Subcutaneous adipose tissue (tissue), 4 donors: ENCODE data around the gene DUSP3. TPM values are rescaled to one million over a fixed set of nuclear protein-coding genes. Genes with fewer than 3 reads are reported as not detected.

Experiments used
- total RNA-seq, 4 donors: library from RNA; depleted of rRNA; stranded (reverse); fragments of >200 nt; gene quantifications; one replicate each; pipeline ENCODE4 v1.1.0, GENCODE V29; 2016
- TF ChIP-seq, protein P1 (sequence below): fragments of 450-650 bp; IDR thresholded peaks from one replicate; pipeline ENCODE4 v1.5.1; 2016; ENCODE audit warnings: low read depth, mild to moderate bottlenecking, control low read depth, antibody characterized with exemption, moderate library complexity

The DUSP3 gene
- total RNA-seq, 4 donors from 2014 or later: 55.4 to 86.4 (median 60.2) TPM

DNA sequence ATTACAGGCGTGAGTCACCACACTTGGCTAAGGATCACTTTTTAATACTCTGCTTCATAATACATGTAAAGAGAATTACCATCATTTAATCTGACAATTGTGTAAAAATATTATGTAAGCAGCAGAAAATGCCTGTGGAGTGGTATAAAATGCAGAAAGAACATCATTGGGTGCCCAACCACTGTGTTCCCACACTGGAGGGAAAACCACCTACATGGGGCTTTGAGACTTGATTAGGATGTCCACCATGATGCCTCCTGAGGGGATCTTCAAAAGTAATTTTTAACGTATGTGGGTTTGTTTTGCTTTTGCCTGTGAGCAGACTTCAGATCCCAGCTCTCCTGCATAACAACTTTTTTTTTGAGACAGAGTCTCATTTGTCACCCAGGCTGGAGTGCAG lies 20.3 kb upstream of the DUSP3 start:
- TF ChIP-seq, protein P1, sequence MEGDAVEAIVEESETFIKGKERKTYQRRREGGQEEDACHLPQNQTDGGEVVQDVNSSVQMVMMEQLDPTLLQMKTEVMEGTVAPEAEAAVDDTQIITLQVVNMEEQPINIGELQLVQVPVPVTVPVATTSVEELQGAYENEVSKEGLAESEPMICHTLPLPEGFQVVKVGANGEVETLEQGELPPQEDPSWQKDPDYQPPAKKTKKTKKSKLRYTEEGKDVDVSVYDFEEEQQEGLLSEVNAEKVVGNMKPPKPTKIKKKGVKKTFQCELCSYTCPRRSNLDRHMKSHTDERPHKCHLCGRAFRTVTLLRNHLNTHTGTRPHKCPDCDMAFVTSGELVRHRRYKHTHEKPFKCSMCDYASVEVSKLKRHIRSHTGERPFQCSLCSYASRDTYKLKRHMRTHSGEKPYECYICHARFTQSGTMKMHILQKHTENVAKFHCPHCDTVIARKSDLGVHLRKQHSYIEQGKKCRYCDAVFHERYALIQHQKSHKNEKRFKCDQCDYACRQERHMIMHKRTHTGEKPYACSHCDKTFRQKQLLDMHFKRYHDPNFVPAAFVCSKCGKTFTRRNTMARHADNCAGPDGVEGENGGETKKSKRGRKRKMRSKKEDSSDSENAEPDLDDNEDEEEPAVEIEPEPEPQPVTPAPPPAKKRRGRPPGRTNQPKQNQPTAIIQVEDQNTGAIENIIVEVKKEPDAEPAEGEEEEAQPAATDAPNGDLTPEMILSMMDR: no peak

DNA sequence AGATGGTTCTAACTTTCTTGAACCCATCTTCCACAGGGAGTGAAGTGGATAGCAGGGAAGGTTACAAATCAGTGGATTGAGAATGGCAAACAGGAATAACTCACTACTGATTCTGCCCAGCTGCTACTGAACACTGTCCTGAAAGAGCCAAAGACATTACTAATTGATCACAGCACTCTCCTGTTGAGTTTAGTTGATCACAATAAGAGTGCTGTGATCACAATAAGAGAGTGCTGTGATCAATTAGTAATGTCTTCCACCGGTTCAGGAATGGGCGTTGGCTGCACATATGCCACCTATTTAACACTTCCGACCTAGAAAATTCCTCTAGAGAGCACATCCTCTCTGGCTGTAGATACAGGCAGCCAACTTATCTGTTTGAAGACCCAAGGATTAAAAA lies 12.8 kb upstream of the DUSP3 start:
- TF ChIP-seq, protein P1: no peak

DNA sequence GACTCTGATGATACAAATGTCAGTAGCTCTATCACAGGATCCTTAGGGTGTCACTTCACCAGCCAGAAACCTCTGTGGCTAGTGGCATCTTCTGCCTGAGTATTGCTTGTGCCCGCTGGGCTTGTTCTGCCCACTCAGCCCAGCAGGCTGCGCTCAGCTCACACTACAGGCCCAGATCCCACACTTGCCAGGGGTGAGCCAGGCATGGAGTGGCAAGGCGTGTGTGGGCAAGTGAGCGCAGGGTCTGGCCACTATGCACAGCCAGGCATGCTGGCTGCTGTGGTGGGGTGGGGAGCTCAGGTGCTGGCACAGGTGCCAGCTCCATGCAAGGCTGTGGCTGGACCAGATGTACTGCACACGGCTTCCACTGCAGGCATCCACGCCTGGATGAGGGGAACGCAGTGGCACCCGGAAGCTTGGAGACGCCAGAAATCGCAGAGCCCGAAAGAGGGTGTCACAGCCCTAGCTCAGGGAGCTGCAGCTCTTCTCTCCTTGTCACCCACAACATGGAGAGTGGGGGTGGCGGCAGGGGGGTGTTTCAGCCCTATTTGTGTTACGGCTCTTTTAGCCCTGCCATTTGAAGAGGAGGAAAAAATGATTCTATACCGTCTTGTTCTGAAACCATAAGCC lies 11.6 kb upstream of the DUSP3 start:
- TF ChIP-seq, protein P1: no peak

DNA sequence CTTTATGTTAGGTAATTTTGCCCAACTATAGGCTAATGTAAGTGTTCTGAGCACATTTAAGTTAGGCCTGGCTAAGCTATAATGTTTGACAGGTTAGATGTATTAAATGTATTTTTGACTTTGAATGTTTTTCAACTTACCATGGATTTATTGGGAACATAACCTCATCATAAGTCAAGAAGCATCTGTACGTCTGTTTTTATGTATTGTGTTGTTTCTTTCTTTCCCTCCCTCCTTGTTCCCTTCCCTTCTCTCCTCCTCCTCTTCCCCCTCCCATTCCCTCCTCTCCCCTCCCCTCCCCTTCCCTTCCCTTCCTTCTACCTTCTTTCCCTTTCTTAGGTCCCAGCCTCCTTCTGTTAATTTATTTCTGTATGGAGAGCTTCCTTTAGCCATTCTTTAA lies 10.7 kb upstream of the DUSP3 start:
- TF ChIP-seq, protein P1: no peak

DNA sequence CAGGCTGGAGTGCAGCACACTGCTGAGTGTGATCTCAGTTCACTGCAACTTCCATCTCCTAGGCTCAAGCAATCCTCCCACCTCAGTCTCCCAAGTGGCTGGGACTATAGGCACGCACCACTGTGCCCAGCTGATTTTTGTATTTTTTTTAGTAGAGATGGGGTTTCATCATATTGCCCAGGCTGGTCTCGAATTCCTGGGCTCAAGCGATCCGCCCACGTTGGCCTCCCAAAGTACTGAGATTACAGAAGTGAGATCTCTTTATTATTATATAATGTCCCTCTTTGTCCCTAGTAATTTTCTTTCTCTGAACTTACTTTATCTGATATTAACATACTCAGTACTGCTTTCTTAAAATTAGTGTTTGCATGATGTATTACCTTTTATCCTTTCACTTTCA lies 9.8 kb upstream of the DUSP3 start:
- TF ChIP-seq, protein P1: no peak

DNA sequence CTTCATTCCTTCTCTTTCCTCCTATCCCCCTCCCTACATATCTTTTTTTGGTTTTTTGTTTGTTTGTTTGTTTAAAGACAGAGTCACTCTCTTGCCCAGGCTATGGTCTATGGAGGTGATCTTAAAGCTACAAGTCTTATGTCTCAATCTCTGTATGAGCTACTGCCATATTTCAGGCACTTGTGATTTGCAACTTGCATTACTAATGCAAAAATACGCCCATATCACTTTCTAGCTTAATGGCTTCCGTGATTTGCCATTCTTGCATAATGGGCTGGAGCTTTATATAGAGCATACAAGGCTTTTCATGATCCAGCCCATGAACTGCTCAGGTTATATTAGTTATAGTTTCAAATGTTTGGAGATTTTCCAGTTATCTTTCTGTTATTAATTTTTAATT lies 9.0 kb upstream of the DUSP3 start:
- TF ChIP-seq, protein P1: no peak

DNA sequence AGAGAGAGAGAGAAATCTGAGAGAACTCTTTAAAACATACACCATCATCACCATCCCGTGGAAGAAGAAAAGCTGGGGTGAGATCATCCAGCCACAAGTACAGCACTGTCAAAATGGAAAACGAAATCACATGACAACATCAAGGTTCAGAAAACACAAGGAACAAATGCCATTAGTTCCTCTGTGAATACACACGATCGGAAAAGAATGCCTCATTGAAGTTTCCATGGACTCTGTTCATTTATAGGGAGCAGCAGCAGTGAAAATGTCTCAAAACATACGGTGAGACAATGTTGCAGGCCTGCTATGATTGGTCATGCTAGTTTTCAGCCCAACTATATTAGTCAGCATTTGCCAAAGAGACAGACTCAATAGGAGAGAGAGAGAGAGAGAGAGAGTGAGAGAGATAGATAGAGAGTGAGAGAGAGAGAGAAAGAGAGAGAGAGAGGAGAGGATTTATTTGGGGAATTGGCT lies 5.9 kb upstream of the DUSP3 start:
- TF ChIP-seq, protein P1: no peak
